ENCODE results near the gene CCDC91. TPM values are rescaled to one million over a fixed set of nuclear protein-coding genes. Genes with fewer than 3 reads are reported as not detected.

Gene CCDC91
- total and polyA plus RNA-seq, 9 of the 15 experiments (the other 6 are each of a cell fraction or from before 2014, with no cell fraction given): 10.1 to 31.1 (median 26.3) TPM

GRCh38 chr12:28190321-28191050, at the start of gene CCDC91 (continued):
- TF ChIP-seq ZNF609 (CRISPR knock-in tag; IDR thresholded peaks at IDR 0.05; ENCODE audit: borderline replicate concordance) (no peak; the same call in 1 of the 2 replicates), TEAD2 (tag; IDR thresholded peaks at IDR 0.05) (no peak), PTTG1 (tag; IDR thresholded peaks at IDR 0.05; ENCODE audit: low read depth) (no peak), ZNF41 (CRISPR knock-in tag; conservative IDR thresholded peaks at IDR 0.05) (no peak), BACH1 (tag; IDR thresholded peaks at IDR 0.05) (no peak; the same call in 1 of the 2 replicates), U2AF1 (optimal IDR thresholded peaks at IDR 0.05; ENCODE audit: low read depth, low read length) (peak; percentile 91), ZBTB34 (CRISPR knock-in tag; IDR thresholded peaks at IDR 0.05) (no peak), HDGF (IDR thresholded peaks at IDR 0.05) (no peak), MLX (CRISPR knock-in tag; conservative IDR thresholded peaks at IDR 0.05) (no peak), ETV1 (tag; conservative IDR thresholded peaks at IDR 0.05; ENCODE audit: low read depth) (no peak; the same call in 1 of the 2 replicates), ZNF561 (CRISPR knock-in tag; conservative IDR thresholded peaks at IDR 0.05) (no peak), ZNF239 (CRISPR knock-in tag; IDR thresholded peaks at IDR 0.05) (no peak), RNF219 (CRISPR knock-in tag; IDR thresholded peaks at IDR 0.05) (no peak), ZNF347 (CRISPR knock-in tag; IDR thresholded peaks at IDR 0.05; ENCODE audit: low read depth) (no peak)
